ENCODE measurements around the gene HOXA13. TPM values are rescaled to one million over a fixed set of nuclear protein-coding genes. Genes with fewer than 3 reads are reported as not detected.

Gene HOXA13
- total RNA-seq, 1 experiment from 2014 or later: 12.1 TPM

DNA sequence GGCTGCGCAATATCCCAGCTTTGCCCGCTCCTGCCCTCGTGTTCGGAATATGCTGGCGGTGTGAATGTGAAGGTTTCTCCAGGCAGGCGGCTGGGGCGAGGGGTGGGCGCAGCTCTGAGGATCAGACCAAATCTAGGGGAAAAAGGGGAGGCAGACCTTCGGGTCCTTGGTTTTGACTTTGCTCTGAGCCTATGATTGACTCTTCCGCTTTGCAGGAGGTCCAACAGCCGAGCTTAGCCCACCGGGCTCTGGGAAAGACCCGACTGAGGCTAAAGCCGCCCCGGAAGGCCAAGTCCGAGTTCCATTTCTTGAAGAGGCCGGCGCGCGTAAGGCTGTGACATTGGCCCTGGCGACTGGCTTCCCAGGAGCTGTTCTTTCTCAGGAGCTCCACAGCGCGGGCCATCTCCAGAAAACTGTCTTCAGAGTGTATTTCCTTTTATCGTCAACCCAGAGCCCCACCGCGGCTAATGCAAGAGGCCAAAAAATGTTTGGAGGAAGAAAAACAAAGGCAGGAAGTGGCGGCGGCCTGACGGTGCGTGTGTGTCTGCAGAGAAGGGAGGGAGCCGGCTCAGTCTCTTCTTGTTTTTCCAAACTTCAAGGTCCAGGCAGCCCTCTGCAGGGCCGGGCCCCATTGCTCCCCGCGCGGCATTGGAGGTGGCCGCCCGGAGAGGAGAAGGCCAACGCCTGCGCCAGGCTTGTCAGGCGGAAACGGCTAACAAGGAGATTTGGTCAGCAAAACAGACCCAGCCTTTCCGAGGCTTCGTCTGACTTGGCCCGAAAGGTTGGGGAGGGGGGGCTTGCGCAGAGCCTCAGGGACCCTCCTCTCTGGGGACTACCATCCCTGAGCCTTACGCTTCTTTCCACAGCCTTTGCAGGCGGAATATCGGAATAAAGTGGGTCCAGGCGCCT is 11.3 kb downstream of the HOXA13 start:
- H3K4me3 ChIP-seq (ENCODE audit: low read length): peak overlapping the region; percentile 91
- ChIA-PET POLR2A (ENCODE audit: unreplicated experiment) (interaction anchor here (0.6 to 2.6 kb wide), 7 partner anchors 9 to 36 kb away, joined by 3 to 26 read pairs (median 7); partner anchors contain the start of gene HOXA13), CTCF (interaction anchor here (0.6 to 1.8 kb wide), 3 partner anchors 9 to 1904 kb away, joined by 3 to 11 read pairs (median 6); no protein-coding TSS in a partner anchor)
- peak overlapping the region; percentile 97 for H3K9ac ChIP-seq (ENCODE audit: low read length)
- H2AFZ ChIP-seq (ENCODE audit: low read length): peak overlapping the region; percentile 1; the same call in 1 of the 2 replicates
- H3K9me2 ChIP-seq (replicated peaks; ENCODE audit: low read length): no peaks in the 10 kb centered on the region
- H3K4me1 ChIP-seq (ENCODE audit: insufficient read depth, low read length): peaks cover 41% of the 10 kb centered on the region
- H3K4me2 ChIP-seq (ENCODE audit: low read length): peak overlapping the region; percentile 99
- TF ChIP-seq, protein P1, sequence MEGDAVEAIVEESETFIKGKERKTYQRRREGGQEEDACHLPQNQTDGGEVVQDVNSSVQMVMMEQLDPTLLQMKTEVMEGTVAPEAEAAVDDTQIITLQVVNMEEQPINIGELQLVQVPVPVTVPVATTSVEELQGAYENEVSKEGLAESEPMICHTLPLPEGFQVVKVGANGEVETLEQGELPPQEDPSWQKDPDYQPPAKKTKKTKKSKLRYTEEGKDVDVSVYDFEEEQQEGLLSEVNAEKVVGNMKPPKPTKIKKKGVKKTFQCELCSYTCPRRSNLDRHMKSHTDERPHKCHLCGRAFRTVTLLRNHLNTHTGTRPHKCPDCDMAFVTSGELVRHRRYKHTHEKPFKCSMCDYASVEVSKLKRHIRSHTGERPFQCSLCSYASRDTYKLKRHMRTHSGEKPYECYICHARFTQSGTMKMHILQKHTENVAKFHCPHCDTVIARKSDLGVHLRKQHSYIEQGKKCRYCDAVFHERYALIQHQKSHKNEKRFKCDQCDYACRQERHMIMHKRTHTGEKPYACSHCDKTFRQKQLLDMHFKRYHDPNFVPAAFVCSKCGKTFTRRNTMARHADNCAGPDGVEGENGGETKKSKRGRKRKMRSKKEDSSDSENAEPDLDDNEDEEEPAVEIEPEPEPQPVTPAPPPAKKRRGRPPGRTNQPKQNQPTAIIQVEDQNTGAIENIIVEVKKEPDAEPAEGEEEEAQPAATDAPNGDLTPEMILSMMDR (conservative IDR thresholded peaks at IDR 0.05; ENCODE audit: low read depth, low read length): no peak
- no peak for TF ChIP-seq EZH2phosphoT487 (IDR thresholded peaks at IDR 0.05; ENCODE audit: borderline replicate concordance, low read length)
- H3K27ac ChIP-seq (ENCODE audit: low read length): peak overlapping the region; percentile 97
- H3K79me2 ChIP-seq (ENCODE audit: low read length): peaks cover 100% of the 10 kb centered on the region
- intact Hi-C loops (cut with micrococcal nuclease): no loop called here
- ATAC-seq (peak; percentile 1; the same call in 1 of the 2 replicates), DNase-seq (peak; percentile 48)
- no peaks in the 10 kb centered on the region for H3K27me3 ChIP-seq (ENCODE audit: low read length)
- no peaks in the 10 kb centered on the region for H3F3A ChIP-seq (ENCODE audit: low read length, unreplicated experiment)
- no peaks in the 10 kb centered on the region for H3K9me3 ChIP-seq (ENCODE audit: low read length)
- H4K20me1 ChIP-seq (ENCODE audit: low read length): no peaks in the 10 kb centered on the region
- no peaks in the 10 kb centered on the region for H3K36me3 ChIP-seq (ENCODE audit: low read depth, low read length)
- TSS peak; percentile 1 for BruUV-seq (replicated peaks)

DNA sequence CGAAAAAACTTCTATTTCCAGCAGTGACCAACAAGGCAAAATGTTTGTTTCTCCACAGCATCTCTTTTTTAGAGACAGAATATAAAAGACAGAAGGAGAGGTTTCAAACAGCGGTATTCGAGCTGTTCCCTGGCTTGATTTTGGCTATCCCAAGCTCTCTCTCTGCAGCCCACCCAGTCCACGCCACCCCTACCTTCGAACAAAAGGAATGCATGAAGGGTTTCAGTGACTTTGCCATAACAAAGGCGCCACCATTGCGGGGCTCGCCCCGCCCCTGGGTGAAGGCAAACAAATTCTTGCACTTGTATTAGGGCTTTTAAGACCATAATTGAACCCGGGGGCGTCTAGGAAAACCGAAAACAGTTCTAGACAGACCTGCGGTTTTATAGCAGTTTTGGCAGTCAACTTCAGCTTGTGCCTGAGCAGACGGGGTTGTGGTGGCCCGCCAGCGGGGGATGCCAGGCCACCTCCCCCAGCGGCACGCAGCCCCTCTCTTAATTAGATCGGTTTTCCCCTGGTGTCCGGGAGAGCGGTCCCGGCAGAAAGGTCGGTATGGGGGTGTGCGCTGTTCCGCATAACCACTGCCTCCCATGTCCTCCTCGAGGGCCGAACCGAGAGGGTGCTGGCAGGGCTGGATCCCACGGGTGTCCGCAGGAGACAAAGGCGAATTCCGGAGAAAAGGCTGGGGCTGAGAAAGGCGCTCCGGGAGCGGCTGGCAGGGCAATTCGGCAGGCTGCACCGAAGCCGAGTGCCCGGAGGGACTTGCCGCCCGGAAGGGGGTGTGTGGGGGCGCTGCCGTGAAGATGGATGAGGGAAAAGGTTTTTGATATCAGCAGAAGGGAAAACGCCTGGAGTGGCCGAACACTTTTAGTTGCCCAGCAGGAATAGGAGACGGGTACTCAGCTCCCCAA is 12.2 kb downstream of the HOXA13 start:
- TF ChIP-seq EZH2 (IDR thresholded peaks at IDR 0.05; ENCODE audit: low read length, unreplicated experiment) (no peak), EZH2phosphoT487 (IDR thresholded peaks at IDR 0.05; ENCODE audit: borderline replicate concordance, low read length) (no peak)
- TF ChIP-seq, protein P1 (conservative IDR thresholded peaks at IDR 0.05; ENCODE audit: low read depth, low read length): no peak
- peak overlapping the region; percentile 97 for H3K9ac ChIP-seq (ENCODE audit: low read length)
- POLR2A ChIA-PET (ENCODE audit: unreplicated experiment): interaction anchor here (0.6 to 1.8 kb wide), 7 partner anchors 9 to 733 kb away, joined by 3 to 7 read pairs (median 4); no protein-coding TSS in a partner anchor

More for the DNA sequence above, 12.2 kb downstream of the HOXA13 start:
- no peaks in the 10 kb centered on the region for H3K9me2 ChIP-seq (replicated peaks; ENCODE audit: low read length)
- H3K4me3 ChIP-seq (ENCODE audit: low read length): peak overlapping the region; percentile 91
- no peaks in the 10 kb centered on the region for H4K20me1 ChIP-seq (ENCODE audit: low read length)
- peak; percentile 52 for DNase-seq
- H3K9me3 ChIP-seq (ENCODE audit: low read length): no peaks in the 10 kb centered on the region
- H3K36me3 ChIP-seq (ENCODE audit: low read depth, low read length): no peaks in the 10 kb centered on the region
- peak overlapping the region; percentile 99 for H3K4me2 ChIP-seq (ENCODE audit: low read length)
- no peak overlapping the region for H2AFZ ChIP-seq (ENCODE audit: low read length)
- intact Hi-C loops (cut with micrococcal nuclease): no loop called here
- CTCF ChIA-PET: interaction anchor here (0.6 to 1.8 kb wide), 2 partner anchors 8 to 1903 kb away, joined by 6 to 11 read pairs; no protein-coding TSS in a partner anchor
- peaks cover 100% of the 10 kb centered on the region for H3K79me2 ChIP-seq (ENCODE audit: low read length)
- no peak for ATAC-seq
- H3K27me3 ChIP-seq (ENCODE audit: low read length): no peaks in the 10 kb centered on the region
- peak overlapping the region; percentile 97 for H3K27ac ChIP-seq (ENCODE audit: low read length)
- BruUV-seq (replicated peaks): no TSS peak
- H3K4me1 ChIP-seq (ENCODE audit: insufficient read depth, low read length): peaks cover 43% of the 10 kb centered on the region
- H3F3A ChIP-seq (ENCODE audit: low read length, unreplicated experiment): no peaks in the 10 kb centered on the region

All from PC-3 (cell line).